ENCODE measurements around the gene ZBTB22.
"Not testable (repeated sequence)": the region's sequence is repeated elsewhere in the genome, so short reads cannot be mapped to it uniquely, and the experiment has no call there.

DNA sequence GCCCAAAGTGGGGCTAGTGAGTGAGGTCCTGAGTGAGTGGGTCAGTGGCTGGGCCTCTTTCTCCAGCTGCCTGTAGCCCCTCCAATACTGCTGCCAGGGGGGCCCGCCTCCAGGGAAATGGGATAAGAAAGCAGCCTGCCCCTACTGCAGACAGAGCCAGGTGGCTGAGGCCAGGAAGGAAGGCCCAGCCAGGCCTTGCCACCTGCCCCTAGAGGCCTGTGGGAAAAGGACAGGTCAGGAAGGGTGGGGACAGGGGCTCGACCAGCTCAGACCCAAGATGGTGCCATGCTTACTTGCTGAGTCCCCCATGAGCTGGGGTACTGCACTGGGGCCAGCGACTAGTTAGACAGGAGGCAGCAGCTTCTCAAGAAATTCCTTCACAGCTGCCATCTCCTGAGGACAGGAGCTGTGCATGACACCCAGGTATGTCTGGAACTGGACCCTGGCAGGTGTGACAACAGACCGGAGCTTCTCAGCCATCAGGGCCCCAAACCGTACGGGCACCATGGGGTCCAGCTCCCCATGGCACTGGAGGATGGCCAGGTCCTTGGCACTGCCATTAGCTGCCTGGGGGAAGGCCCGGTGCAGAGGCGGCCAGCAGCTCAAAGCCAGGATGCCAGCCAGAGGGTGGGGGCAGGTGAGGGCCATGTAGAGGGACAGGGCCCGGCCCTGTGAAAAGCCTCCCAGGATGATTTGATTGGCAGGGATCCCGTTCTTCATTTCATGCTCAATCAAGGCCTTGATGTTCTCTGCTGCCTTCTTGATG lies 47.8 kb upstream of the ZBTB22 start:
- TF ChIP-seq, protein P1, sequence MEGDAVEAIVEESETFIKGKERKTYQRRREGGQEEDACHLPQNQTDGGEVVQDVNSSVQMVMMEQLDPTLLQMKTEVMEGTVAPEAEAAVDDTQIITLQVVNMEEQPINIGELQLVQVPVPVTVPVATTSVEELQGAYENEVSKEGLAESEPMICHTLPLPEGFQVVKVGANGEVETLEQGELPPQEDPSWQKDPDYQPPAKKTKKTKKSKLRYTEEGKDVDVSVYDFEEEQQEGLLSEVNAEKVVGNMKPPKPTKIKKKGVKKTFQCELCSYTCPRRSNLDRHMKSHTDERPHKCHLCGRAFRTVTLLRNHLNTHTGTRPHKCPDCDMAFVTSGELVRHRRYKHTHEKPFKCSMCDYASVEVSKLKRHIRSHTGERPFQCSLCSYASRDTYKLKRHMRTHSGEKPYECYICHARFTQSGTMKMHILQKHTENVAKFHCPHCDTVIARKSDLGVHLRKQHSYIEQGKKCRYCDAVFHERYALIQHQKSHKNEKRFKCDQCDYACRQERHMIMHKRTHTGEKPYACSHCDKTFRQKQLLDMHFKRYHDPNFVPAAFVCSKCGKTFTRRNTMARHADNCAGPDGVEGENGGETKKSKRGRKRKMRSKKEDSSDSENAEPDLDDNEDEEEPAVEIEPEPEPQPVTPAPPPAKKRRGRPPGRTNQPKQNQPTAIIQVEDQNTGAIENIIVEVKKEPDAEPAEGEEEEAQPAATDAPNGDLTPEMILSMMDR (IDR thresholded peaks at IDR 0.05), result peak; percentile 24
- TF ChIP-seq EZH2phosphoT487 (IDR thresholded peaks at IDR 0.05), result not testable (repeated sequence)

All from neural progenitor cell (in vitro differentiated cells).